Measurements from ENCODE around the gene CEP192.

GRCh38 chr18:12963069-12963468 is 28.1 kb upstream of the CEP192 start:
- TF ChIP-seq, protein P1, sequence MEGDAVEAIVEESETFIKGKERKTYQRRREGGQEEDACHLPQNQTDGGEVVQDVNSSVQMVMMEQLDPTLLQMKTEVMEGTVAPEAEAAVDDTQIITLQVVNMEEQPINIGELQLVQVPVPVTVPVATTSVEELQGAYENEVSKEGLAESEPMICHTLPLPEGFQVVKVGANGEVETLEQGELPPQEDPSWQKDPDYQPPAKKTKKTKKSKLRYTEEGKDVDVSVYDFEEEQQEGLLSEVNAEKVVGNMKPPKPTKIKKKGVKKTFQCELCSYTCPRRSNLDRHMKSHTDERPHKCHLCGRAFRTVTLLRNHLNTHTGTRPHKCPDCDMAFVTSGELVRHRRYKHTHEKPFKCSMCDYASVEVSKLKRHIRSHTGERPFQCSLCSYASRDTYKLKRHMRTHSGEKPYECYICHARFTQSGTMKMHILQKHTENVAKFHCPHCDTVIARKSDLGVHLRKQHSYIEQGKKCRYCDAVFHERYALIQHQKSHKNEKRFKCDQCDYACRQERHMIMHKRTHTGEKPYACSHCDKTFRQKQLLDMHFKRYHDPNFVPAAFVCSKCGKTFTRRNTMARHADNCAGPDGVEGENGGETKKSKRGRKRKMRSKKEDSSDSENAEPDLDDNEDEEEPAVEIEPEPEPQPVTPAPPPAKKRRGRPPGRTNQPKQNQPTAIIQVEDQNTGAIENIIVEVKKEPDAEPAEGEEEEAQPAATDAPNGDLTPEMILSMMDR (conservative IDR thresholded peaks at IDR 0.05 in 1 of 2, IDR thresholded peaks at IDR 0.05 in 1 of 2; ENCODE audit: extremely low read depth in 1 of 2, insufficient read depth in 1 of 2, low read depth in 1 of 2, low read length in 2 of 2): no peak
- no peak for TF ChIP-seq EZH2 (IDR thresholded peaks at IDR 0.05; ENCODE audit: borderline replicate concordance, low read length)

Measured in mammary epithelial cell (primary cell).